GM18511 (cell line): ENCODE measurements around the gene GDI1.

ENCODE experiments used
- ATAC-seq: cut with Tn5 transposase; IDR thresholded peaks from one replicate; pipeline ENCODE4 v1.9.1; 2021; ENCODE audit warnings: mild to moderate bottlenecking, moderate library complexity; ENCODE audit not compliant: unreplicated experiment

Gene GDI1

GRCh38 chrX:154408659-154409221, 28.2 kb upstream of the GDI1 start:
- ATAC-seq, result peak; percentile 3

GRCh38 chrX:154409222-154409871, 27.6 kb upstream of the GDI1 start, which contains the start of gene DNASE1L1:
DNASE1L1 (minus strand) TSS chrX:154409254; CDS start chrX:154405568, 3,686 bp downstream.
- ATAC-seq, result peak; percentile 50

- ATAC-seq, result peak; percentile 69
Observed at GRCh38 chrX:154411981-154412340, 25.0 kb upstream of the GDI1 start.

GRCh38 chrX:154412468-154412867, 24.5 kb upstream of the GDI1 start:
- ATAC-seq, result no peak

- no peak for ATAC-seq
Observed at GRCh38 chrX:154413142-154413541, 23.8 kb upstream of the GDI1 start.

GRCh38 chrX:154417157-154417556, 19.8 kb upstream of the GDI1 start:
- ATAC-seq, result no peak

- no peak for ATAC-seq
Observed at GRCh38 chrX:154419189-154419588, 17.8 kb upstream of the GDI1 start.

GRCh38 chrX:154419688-154420401, 17.1 kb upstream of the GDI1 start:
- no peak for ATAC-seq

- ATAC-seq, result no peak
Observed at GRCh38 chrX:154420402-154420756, 16.6 kb upstream of the GDI1 start.

- ATAC-seq, result no peak
Observed at GRCh38 chrX:154426916-154427770, 9.8 kb upstream of the GDI1 start.

- ATAC-seq, result peak; percentile 94
Observed at GRCh38 chrX:154428176-154429171, 8.5 kb upstream of the GDI1 start, which contains the start of gene ATP6AP1. ATP6AP1 (plus strand) TSS chrX:154428677; CDS start chrX:154428693, 16 bp downstream.

- ATAC-seq, result no peak
Observed at GRCh38 chrX:154429711-154430110, 7.2 kb upstream of the GDI1 start.

- ATAC-seq, result no peak
Observed at GRCh38 chrX:154430479-154430878, 6.5 kb upstream of the GDI1 start.

GRCh38 chrX:154430916-154431315, 6.0 kb upstream of the GDI1 start:
- no peak for ATAC-seq

GRCh38 chrX:154431341-154431740, 5.6 kb upstream of the GDI1 start:
- no peak for ATAC-seq

- no peak for ATAC-seq
Observed at GRCh38 chrX:154432210-154432609, 4.7 kb upstream of the GDI1 start.

- no peak for ATAC-seq
Observed at GRCh38 chrX:154433605-154434004, 3.3 kb upstream of the GDI1 start.

- no peak for ATAC-seq
Observed at GRCh38 chrX:154434394-154435168, 2.4 kb upstream of the GDI1 start.

GRCh38 chrX:154435171-154435733, 1.7 kb upstream of the GDI1 start:
- ATAC-seq, result no peak
